Calu3 (cell line): ENCODE results near the gene MUTYH. TPM values are rescaled to one million over a fixed set of nuclear protein-coding genes. Genes with fewer than 3 reads are reported as not detected.
"Not testable (repeated sequence)": the region's sequence is repeated elsewhere in the genome, so short reads cannot be mapped to it uniquely, and the experiment has no call there.

ENCODE experiments used
- Bru-seq: library from RNA; stranded (reverse); fragments of 400-500 nt; gene quantifications from one replicate; lab custom pipeline; 2021; lab: Mats Ljungman, UMichigan
- BruChase-seq, 2 experiments: library from RNA; stranded (reverse); fragments of 400-500 nt; gene quantifications; one replicate each; lab custom pipeline; 2021; lab: Mats Ljungman, UMichigan
- BruUV-seq: library from RNA; stranded (reverse); fragments of 400-500 nt; replicated peaks from 2 replicates; lab custom pipeline; 2021; lab: Mats Ljungman, UMichigan
- CTCF ChIA-PET: fragments of 300-600 bp; sonication (Branson Sonifier 250); formaldehyde crosslinking; loops from one replicate; lab custom pipeline; 2022; ENCODE audit warnings: antibody characterized with exemption; lab: Charles Lee
- DNase-seq: peaks from one replicate; pipeline ENCODE4 v3.0.0; 2022
- H3K27ac Mint-ChIP-seq: one replicate; pipeline ENCODE4 v1.8.0; 2022; ENCODE audit warnings: mixed read lengths; ENCODE audit not compliant: unreplicated experiment
- H3K27me3 Mint-ChIP-seq: one replicate; pipeline ENCODE4 v1.8.0; 2022; ENCODE audit warnings: mixed read lengths; ENCODE audit not compliant: unreplicated experiment
- H3K36me3 Mint-ChIP-seq: one replicate; pipeline ENCODE4 v1.8.0; 2022; ENCODE audit warnings: mild to moderate bottlenecking, moderate library complexity, mixed read lengths; ENCODE audit not compliant: insufficient read depth, unreplicated experiment
- H3K4me1 Mint-ChIP-seq: one replicate; pipeline ENCODE4 v1.8.0; 2022; ENCODE audit warnings: mild to moderate bottlenecking, low read depth, mixed read lengths; ENCODE audit not compliant: unreplicated experiment
- H3K4me3 Mint-ChIP-seq: one replicate; pipeline ENCODE4 v1.8.0; 2022; ENCODE audit warnings: mild to moderate bottlenecking, low read depth, moderate library complexity, mixed read lengths; ENCODE audit not compliant: unreplicated experiment
- H3K9me3 Mint-ChIP-seq: one replicate; pipeline ENCODE4 v1.8.0; 2022; ENCODE audit warnings: low read depth, mixed read lengths; ENCODE audit not compliant: unreplicated experiment
- intact Hi-C: fragments of 100-400 bp; cut with micrococcal nuclease; formaldehyde crosslinking; loops from one replicate; pipeline ENCODE4 v1.10.0; 2022; ENCODE audit not compliant: unreplicated experiment
- long read RNA-seq: library from polyadenylated mRNA; stranded (forward); transcript quantifications from one replicate; pipeline ENCODE4 v2.0.0, GENCODE V29; 2022
- total RNA-seq: library from RNA; stranded (reverse); gene quantifications from 2 replicates; pipeline ENCODE4 v1.2.3, GENCODE V29; 2022
- TF ChIP-seq, protein P1 (sequence below): fragments of 200-600 bp; IDR thresholded peaks from one replicate; pipeline ENCODE4 v1.8.0; 2022; ENCODE audit warnings: antibody characterized with exemption; ENCODE audit not compliant: unreplicated experiment

The MUTYH gene
- 48.1 and 53.1 TPM in 2 replicates for total RNA-seq
- Bru-seq, nascent RNA = percentile 67 among the genes with signal in this experiment
- BruChase-seq, experiment 1, labeled RNA remaining after a 6-hour chase = percentile 68 among the genes with signal in this experiment
- BruChase-seq, experiment 2, labeled RNA remaining after a 2-hour chase = percentile 70 among the genes with signal in this experiment
- long read RNA-seq, partial matches to known transcripts = 14 of 41 reads
- long read RNA-seq, other reads (novel, unspliced or antisense) = 17 of 41 reads

DNA sequence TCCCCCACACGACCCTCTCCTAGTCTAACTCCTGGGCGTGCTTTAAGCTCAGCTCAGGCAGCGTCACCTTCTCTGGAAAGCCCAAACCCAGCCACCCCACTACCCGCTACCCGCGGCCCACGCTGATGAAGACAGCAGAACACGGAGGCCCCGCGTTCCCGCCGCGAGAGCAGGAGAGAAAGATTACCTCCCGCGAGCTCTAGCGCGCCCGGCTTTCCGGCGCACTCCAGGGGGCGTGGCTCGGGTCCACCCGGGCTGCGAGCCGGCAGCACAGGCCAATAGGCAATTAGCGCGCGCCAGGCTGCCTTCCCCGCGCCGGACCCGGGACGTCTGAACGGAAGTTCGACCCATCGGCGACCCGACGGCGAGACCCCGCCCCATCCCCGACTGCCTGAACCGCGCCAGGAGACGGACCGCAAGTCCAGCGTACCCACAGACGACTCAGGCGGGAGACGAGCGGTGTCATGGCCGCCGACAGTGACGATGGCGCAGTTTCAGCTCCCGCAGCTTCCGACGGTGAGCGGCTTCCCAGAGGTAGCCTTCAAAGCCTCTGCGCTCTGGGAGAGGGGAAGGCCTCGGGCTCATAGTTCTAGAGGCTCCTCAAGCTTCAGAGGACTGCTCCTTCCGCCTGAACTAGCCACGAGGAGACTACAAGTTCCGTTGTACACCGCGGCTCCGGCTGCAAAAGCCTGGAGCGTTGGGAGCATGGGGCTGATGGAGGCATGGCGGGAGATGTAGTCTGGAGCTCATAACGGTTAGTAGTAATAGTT lies at the start of gene MUTYH, which contains the start of gene TOE1:
TSS of gene MUTYH (minus strand) at position 652 of the 770 bp plus-strand sequence. CDS start 5,935 bp downstream, outside the sequence.
TSS of gene TOE1 (plus strand) at position 382 of the 770 bp plus-strand sequence. CDS start at position 465, 83 bp downstream.
- peaks cover 29% of the 10 kb centered on the region for H3K36me3 Mint-ChIP-seq
- peak; percentile 98 for DNase-seq
- H3K4me1 Mint-ChIP-seq = peaks cover 38% of the 10 kb centered on the region
- no peaks in the 10 kb centered on the region for H3K27me3 Mint-ChIP-seq
- TF ChIP-seq, protein P1, sequence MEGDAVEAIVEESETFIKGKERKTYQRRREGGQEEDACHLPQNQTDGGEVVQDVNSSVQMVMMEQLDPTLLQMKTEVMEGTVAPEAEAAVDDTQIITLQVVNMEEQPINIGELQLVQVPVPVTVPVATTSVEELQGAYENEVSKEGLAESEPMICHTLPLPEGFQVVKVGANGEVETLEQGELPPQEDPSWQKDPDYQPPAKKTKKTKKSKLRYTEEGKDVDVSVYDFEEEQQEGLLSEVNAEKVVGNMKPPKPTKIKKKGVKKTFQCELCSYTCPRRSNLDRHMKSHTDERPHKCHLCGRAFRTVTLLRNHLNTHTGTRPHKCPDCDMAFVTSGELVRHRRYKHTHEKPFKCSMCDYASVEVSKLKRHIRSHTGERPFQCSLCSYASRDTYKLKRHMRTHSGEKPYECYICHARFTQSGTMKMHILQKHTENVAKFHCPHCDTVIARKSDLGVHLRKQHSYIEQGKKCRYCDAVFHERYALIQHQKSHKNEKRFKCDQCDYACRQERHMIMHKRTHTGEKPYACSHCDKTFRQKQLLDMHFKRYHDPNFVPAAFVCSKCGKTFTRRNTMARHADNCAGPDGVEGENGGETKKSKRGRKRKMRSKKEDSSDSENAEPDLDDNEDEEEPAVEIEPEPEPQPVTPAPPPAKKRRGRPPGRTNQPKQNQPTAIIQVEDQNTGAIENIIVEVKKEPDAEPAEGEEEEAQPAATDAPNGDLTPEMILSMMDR = no peak
- CTCF ChIA-PET = interaction anchor here (0.5 to 2.6 kb wide), 11 partner anchors 11 to 553 kb away, joined by 3 to 30 read pairs (median 5); partner anchors contain the start of genes CCDC163, HPDL, MMACHC and TESK2
- peaks cover 4% of the 10 kb centered on the region for H3K9me3 Mint-ChIP-seq
- peak within 1 kb of the TSS; percentile 84 for H3K4me3 Mint-ChIP-seq
- peak within 1 kb of the TSS; percentile 75 for H3K27ac Mint-ChIP-seq
- intact Hi-C loops = no loop called here
- no TSS peak for BruUV-seq

DNA sequence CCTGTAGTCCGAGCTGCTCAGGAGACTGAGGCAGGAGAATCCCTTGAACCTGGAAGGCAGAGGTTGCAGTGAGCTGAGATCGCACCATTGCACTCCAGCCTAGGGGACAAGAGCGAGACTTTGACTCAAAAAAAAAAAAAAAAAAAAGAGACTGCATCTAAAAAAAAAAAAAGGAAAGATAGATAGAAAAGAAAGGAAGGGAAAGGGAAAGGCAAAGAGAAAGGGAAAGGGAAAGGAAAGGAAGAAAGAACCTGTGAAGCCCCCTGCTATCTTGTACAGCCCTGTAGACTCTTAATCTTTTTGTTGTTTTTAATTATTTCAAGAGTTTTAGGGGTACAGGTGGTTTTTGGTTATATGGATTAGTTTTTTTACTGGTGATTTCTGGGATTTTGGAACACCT lies 46.0 kb upstream of the MUTYH start:
- no peak overlapping the region for H3K4me3 Mint-ChIP-seq
- CTCF ChIA-PET = no interaction called here
- H3K9me3 Mint-ChIP-seq = no peaks in the 10 kb centered on the region
- H3K36me3 Mint-ChIP-seq = no peaks in the 10 kb centered on the region
- intact Hi-C loops = no loop called here
- DNase-seq = no peak
- H3K27me3 Mint-ChIP-seq = no peaks in the 10 kb centered on the region
- no TSS peak for BruUV-seq
- H3K4me1 Mint-ChIP-seq = no peaks in the 10 kb centered on the region
- no peak overlapping the region for H3K27ac Mint-ChIP-seq
- TF ChIP-seq, protein P1 = no peak

DNA sequence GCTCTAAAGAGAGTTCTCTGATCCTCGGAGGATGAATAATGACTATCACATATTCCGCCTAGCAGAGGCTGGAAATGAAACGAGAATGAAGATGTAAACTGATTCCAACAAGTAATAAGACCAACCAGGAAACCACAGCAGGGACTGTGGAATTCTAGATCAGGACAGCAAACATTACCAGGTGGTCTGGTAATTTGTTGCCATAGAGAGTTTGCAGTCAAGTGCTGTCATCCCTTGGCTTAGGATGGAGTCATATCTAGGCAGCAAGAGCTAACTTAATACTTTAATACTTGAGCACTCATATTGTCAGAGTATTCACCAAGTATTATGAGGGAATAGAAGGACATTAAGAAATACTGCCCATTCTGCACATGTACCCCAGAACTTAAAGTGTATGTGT lies 45.1 kb upstream of the MUTYH start:
- no peaks in the 10 kb centered on the region for H3K4me1 Mint-ChIP-seq
- CTCF ChIA-PET = interaction anchor here (0.6 to 0.9 kb wide), 2 partner anchors 8 to 12 kb away, joined by 4 read pairs; no protein-coding TSS in a partner anchor
- no TSS peak for BruUV-seq
- intact Hi-C loops = no loop called here
- no peak overlapping the region for H3K4me3 Mint-ChIP-seq
- TF ChIP-seq, protein P1 = no peak
- no peaks in the 10 kb centered on the region for H3K27me3 Mint-ChIP-seq
- DNase-seq = no peak
- no peaks in the 10 kb centered on the region for H3K9me3 Mint-ChIP-seq
- no peaks in the 10 kb centered on the region for H3K36me3 Mint-ChIP-seq
- H3K27ac Mint-ChIP-seq = no peak overlapping the region

DNA sequence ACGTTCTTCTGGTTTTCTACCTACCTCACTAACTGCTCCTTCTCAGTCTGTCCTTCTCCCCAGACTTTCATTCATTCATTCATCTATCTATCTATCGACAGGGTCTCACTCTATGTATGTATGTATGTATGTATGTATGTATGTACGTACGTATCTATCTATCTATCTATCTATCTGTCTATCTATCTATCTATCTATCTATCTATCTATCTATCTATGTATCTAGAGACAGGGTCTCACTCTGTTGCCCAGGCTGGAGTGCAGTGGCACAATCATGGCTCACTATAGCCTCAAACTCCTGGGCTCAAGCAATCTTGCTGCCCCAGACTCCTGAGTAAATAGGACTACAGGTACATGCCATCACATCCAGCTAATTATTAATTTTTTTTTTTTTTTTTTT lies 44.0 kb upstream of the MUTYH start:
- H3K4me3 Mint-ChIP-seq, H3K27ac Mint-ChIP-seq, DNase-seq, H3K36me3 Mint-ChIP-seq, BruUV-seq, H3K27me3 Mint-ChIP-seq, H3K4me1 Mint-ChIP-seq, intact Hi-C loops, H3K9me3 Mint-ChIP-seq: not testable (repeated sequence)
- CTCF ChIA-PET = interaction anchor here (0.6 kb wide), 1 partner anchor 344 kb away, joined by 4 read pairs; no protein-coding TSS in a partner anchor
